CD4-positive, CD25-positive, alpha-beta regulatory T cell (primary cell): ENCODE results near the gene NDUFS8. TPM values are rescaled to one million over a fixed set of nuclear protein-coding genes. Genes with fewer than 3 reads are reported as not detected.

Experiments
- ATAC-seq, 2 donors: fragments of 150-1000 bp; cut with Tn5 transposase; one replicate each; pipeline ENCODE4 v1.10.0; 2021; ENCODE audit warnings: low read depth in 2 of 2, moderate number of reproducible peaks in 2 of 2, moderate library complexity in 1 of 2
- DNase-seq, 3 donors: peaks; one replicate each; pipeline versions ENCODE4 v3.0.0 to v3.0.0-alpha.2; 2012 to 2022; ENCODE audit warnings: mixed read lengths in 1 of 3
- H3K27ac ChIP-seq: one replicate; pipeline ENCODE4 v1.7.0; 2013; ENCODE audit warnings: mild to moderate bottlenecking, low read length; ENCODE audit not compliant: insufficient read depth, poor library complexity, severe bottlenecking
- H3K27me3 ChIP-seq: one replicate; pipeline ENCODE4 v1.7.0; 2013; ENCODE audit warnings: low read length; ENCODE audit not compliant: control insufficient read depth, insufficient read depth
- H3K36me3 ChIP-seq: one replicate; pipeline ENCODE4 v1.7.0; 2013; ENCODE audit warnings: mild to moderate bottlenecking, low read length, moderate library complexity; ENCODE audit not compliant: control insufficient read depth, insufficient read depth
- H3K4me1 ChIP-seq: 2 replicates; pipeline ENCODE4 v1.7.0; 2013; ENCODE audit warnings: mild to moderate bottlenecking, low read length; ENCODE audit not compliant: insufficient read depth, control insufficient read depth, poor library complexity, severe bottlenecking
- H3K4me3 ChIP-seq: one replicate; pipeline ENCODE4 v1.7.0; 2013; ENCODE audit warnings: low read depth, mild to moderate bottlenecking, low read length, moderate library complexity
- H3K9me3 ChIP-seq, 2 experiments: 1 replicate in 1 of 2; 2 replicates in 1 of 2; pipeline ENCODE4 v1.7.0; 2013; ENCODE audit warnings: low read length in 2 of 2, mild to moderate bottlenecking in 1 of 2, moderate library complexity in 1 of 2; ENCODE audit not compliant: control insufficient read depth in 2 of 2
- H3K27ac Mint-ChIP-seq, 3 donors: one replicate each; pipeline ENCODE4 v1.8.0; 2020 to 2022; ENCODE audit warnings: mild to moderate bottlenecking in 3 of 3, mixed read lengths in 3 of 3, moderate library complexity in 2 of 3
- H3K27me3 Mint-ChIP-seq: one replicate; pipeline ENCODE4 v1.8.0; 2022; ENCODE audit warnings: mild to moderate bottlenecking, mixed read lengths
- H3K36me3 Mint-ChIP-seq: one replicate; pipeline ENCODE4 v1.8.0; 2020; ENCODE audit warnings: mixed read lengths
- H3K4me1 Mint-ChIP-seq, 4 donors: one replicate each; pipeline ENCODE4 v1.8.0; 2020 to 2022; ENCODE audit warnings: mixed read lengths in 4 of 4, mild to moderate bottlenecking in 1 of 4
- H3K4me3 Mint-ChIP-seq, 4 donors: one replicate each; pipeline ENCODE4 v1.8.0; 2020 to 2022; ENCODE audit warnings: mild to moderate bottlenecking in 4 of 4, mixed read lengths in 4 of 4, moderate library complexity in 3 of 4
- H3K9me3 Mint-ChIP-seq, 7 donors: one replicate each; pipeline ENCODE4 v1.8.0; 2020 to 2022; ENCODE audit warnings: mixed read lengths in 7 of 7, mild to moderate bottlenecking in 3 of 7, moderate library complexity in 2 of 7
- polyA plus RNA-seq, 4 donors: library from polyadenylated mRNA; unstranded; fragments of 300-500 nt; fragmentation: Illumina TruSeq; gene quantifications; one replicate each; pipeline ENCODE4 v1.2.3, GENCODE V29; 2021
- total RNA-seq: library from RNA; stranded (reverse); gene quantifications from one replicate; pipeline ENCODE4 v1.2.3, GENCODE V29; 2022

The NDUFS8 gene
- total and polyA plus RNA-seq, 5 donors from 2014 or later = 66.6 to 166 (median 145) TPM

DNA sequence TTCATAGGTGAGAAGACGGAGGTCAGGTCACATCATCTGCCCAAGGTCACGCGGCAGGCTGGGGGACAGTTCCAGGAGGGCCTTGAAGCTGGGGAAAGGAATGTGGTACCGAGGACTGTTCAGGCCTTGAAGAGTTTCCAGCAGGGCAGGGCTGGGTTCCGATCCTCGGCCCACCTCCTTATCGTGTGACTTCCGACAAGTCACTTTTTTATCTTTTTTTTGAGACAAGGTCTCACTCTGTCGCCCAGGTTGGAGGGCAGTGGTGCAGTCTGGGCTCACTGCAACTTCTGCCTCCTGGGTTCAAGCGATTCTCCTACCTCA, 623 bp downstream of the NDUFS8 start:
- peaks cover 0 to 31% (median 10%) of the 10 kb centered on the region in 4 donors for H3K4me1 Mint-ChIP-seq
- peak overlapping the region; percentile 90 to 98 (median 95) for H3K27ac Mint-ChIP-seq
- H3K27me3 ChIP-seq = no peaks in the 10 kb centered on the region
- peak overlapping the region; percentile 95 to 99 (median 96) for H3K4me3 Mint-ChIP-seq
- peaks cover 6% of the 10 kb centered on the region for H3K27me3 Mint-ChIP-seq
- H3K9me3 Mint-ChIP-seq = peaks cover 0 to 2% (median 0%) of the 10 kb centered on the region in 7 donors
- ATAC-seq (no peak), DNase-seq (peak in 1 of 3 donors; percentile 59)
- peak overlapping the region; percentile 80 for H3K4me3 ChIP-seq
- peak overlapping the region; percentile 80 for H3K27ac ChIP-seq
- peaks cover 5% of the 10 kb centered on the region for H3K36me3 ChIP-seq
- H3K4me1 ChIP-seq = peaks cover 23% of the 10 kb centered on the region
- H3K36me3 Mint-ChIP-seq = peaks cover 4% of the 10 kb centered on the region
- H3K9me3 ChIP-seq = no peaks in the 10 kb centered on the region

DNA sequence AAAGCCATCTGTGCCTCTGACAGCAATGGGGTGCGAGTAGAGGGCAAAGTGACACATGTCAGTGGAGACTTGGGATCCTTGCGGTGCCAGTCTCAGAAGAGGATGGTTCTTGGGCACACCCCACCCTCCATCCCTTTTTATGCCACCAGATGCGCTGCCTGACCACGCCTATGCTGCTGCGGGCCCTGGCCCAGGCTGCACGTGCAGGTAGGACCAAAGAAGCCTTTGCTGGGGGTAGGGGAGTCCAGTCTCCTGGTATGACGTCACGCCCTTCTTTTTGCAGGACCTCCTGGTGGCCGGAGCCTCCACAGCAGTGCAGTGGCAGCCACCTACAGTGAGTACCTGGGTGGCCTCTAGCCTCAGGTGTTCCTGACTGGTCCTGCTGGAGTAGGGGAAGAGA, 1.5 kb downstream of the NDUFS8 start:
- Mint-ChIP-seq H3K4me1 (peaks cover 0 to 36% (median 12%) of the 10 kb centered on the region in 4 donors), H3K27ac (peak overlapping the region; percentile 90 to 98 (median 95)), H3K36me3 (peaks cover 4% of the 10 kb centered on the region), H3K27me3 (peaks cover 6% of the 10 kb centered on the region), H3K4me3 (peak overlapping the region; percentile 95 to 99 (median 96)), H3K9me3 (peaks cover 0 to 2% (median 0%) of the 10 kb centered on the region in 7 donors)
- H3K9me3 ChIP-seq = no peaks in the 10 kb centered on the region
- peaks cover 5% of the 10 kb centered on the region for H3K36me3 ChIP-seq
- DNase-seq = no peak
- H3K4me3 ChIP-seq = no peak overlapping the region
- peaks cover 32% of the 10 kb centered on the region for H3K4me1 ChIP-seq
- H3K27ac ChIP-seq = no peak overlapping the region
- H3K27me3 ChIP-seq = no peaks in the 10 kb centered on the region
- ATAC-seq = no peak

- no peak for DNase-seq
- Mint-ChIP-seq H3K27ac (no peak overlapping the region), H3K36me3 (peaks cover 4% of the 10 kb centered on the region), H3K4me1 (peaks cover 0 to 48% (median 17%) of the 10 kb centered on the region in 4 donors), H3K4me3 (peak overlapping the region in 1 of 4 donors; percentile 40), H3K27me3 (peaks cover 6% of the 10 kb centered on the region), H3K9me3 (peaks cover 0 to 2% (median 0%) of the 10 kb centered on the region in 7 donors)
- no peak for ATAC-seq
- Histone ChIP-seq H3K9me3 (no peaks in the 10 kb centered on the region), H3K4me1 (peaks cover 44% of the 10 kb centered on the region), H3K27ac (no peak overlapping the region), H3K4me3 (no peak overlapping the region), H3K27me3 (no peaks in the 10 kb centered on the region), H3K36me3 (peaks cover 5% of the 10 kb centered on the region)
These were observed 2.7 kb downstream of the NDUFS8 start for GRCh38 chr11:68032997-68033707.

DNA sequence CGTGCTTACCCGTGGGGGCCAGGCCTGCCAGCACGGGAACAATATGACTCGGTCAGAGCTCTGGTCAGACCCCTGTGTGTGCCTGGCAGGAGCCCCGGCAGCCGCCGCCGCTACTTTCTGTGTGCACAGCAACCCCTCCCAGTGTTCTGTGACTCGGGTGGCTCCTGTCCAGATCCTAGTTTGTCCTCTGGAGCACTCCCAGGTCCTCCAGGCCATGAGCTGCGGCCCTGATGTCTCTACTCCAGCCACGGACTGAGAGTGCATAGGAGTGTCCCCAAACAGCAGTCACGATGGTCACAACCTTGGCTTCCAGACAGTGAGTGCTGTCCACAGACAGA, 3.2 kb downstream of the NDUFS8 start:
- H3K27me3 Mint-ChIP-seq = peaks cover 6% of the 10 kb centered on the region
- H3K9me3 Mint-ChIP-seq = peaks cover 0 to 2% (median 0%) of the 10 kb centered on the region in 7 donors
- H3K9me3 ChIP-seq = no peaks in the 10 kb centered on the region
- no peak overlapping the region for H3K4me3 ChIP-seq
- peaks cover 0 to 48% (median 17%) of the 10 kb centered on the region in 4 donors for H3K4me1 Mint-ChIP-seq
- peak overlapping the region in 3 of 4 donors; percentile 28 to 40 (median 35) for H3K4me3 Mint-ChIP-seq
- H3K27ac ChIP-seq = no peak overlapping the region
- no peak for ATAC-seq
- peaks cover 4% of the 10 kb centered on the region for H3K36me3 Mint-ChIP-seq
- peaks cover 5% of the 10 kb centered on the region for H3K36me3 ChIP-seq
- H3K27me3 ChIP-seq = no peaks in the 10 kb centered on the region
- DNase-seq = no peak
- H3K4me1 ChIP-seq = peaks cover 49% of the 10 kb centered on the region
- H3K27ac Mint-ChIP-seq = peak overlapping the region in 1 of 3 donors; percentile 25

GRCh38 chr11:68035266-68035876, 4.9 kb downstream of the NDUFS8 start:
- H3K9me3 ChIP-seq = no peaks in the 10 kb centered on the region
- H3K27ac ChIP-seq = no peak overlapping the region
- peak overlapping the region in 1 of 3 donors; percentile 7 for H3K27ac Mint-ChIP-seq
- ATAC-seq (no peak), DNase-seq (no peak)
- H3K4me3 ChIP-seq = no peak overlapping the region
- peaks cover 1% of the 10 kb centered on the region for H3K27me3 Mint-ChIP-seq
- peaks cover 5% of the 10 kb centered on the region for H3K36me3 ChIP-seq
- no peaks in the 10 kb centered on the region for H3K9me3 Mint-ChIP-seq
- H3K4me3 Mint-ChIP-seq = peak overlapping the region in 3 of 4 donors; percentile 8 to 58 (median 35)
- H3K27me3 ChIP-seq = no peaks in the 10 kb centered on the region
- peaks cover 0 to 44% (median 15%) of the 10 kb centered on the region in 4 donors for H3K4me1 Mint-ChIP-seq
- peaks cover 57% of the 10 kb centered on the region for H3K4me1 ChIP-seq
- peaks cover 4% of the 10 kb centered on the region for H3K36me3 Mint-ChIP-seq

DNA sequence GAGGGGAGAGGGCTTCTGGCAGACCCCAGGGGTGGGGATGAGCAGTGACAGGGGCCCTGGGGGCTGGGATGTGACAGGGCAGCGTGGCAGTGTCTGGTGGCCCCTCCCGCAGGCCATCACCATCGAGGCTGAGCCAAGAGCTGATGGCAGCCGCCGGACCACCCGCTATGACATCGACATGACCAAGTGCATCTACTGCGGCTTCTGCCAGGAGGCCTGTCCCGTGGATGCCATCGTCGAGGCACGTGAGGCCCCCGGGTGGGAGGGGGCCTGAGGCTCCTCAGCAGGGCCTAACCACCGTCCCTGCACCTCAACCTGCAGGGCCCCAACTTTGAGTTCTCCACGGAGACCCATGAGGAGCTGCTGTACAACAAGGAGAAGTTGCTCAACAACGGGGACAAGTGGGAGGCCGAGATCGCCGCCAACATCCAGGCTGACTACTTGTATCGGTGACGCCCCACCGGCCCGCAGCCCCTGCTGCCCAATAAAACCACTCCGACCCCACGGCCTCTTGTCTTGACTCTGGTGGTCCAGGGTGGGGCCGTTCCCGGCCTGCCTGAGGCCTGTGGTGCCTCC, 5.7 kb downstream of the NDUFS8 start:
- Mint-ChIP-seq H3K27ac (no peak overlapping the region), H3K9me3 (no peaks in the 10 kb centered on the region), H3K4me1 (peaks cover 0 to 35% (median 12%) of the 10 kb centered on the region in 4 donors), H3K36me3 (peaks cover 4% of the 10 kb centered on the region), H3K27me3 (no peaks in the 10 kb centered on the region), H3K4me3 (peak overlapping the region in 3 of 4 donors; percentile 11 to 86 (median 32))
- peaks cover 5% of the 10 kb centered on the region for H3K36me3 ChIP-seq
- H3K27me3 ChIP-seq = no peaks in the 10 kb centered on the region
- peaks cover 60% of the 10 kb centered on the region for H3K4me1 ChIP-seq
- no peaks in the 10 kb centered on the region for H3K9me3 ChIP-seq
- DNase-seq = no peak
- H3K4me3 ChIP-seq = no peak overlapping the region
- H3K27ac ChIP-seq = peak overlapping the region; percentile 67
- ATAC-seq = no peak

DNA sequence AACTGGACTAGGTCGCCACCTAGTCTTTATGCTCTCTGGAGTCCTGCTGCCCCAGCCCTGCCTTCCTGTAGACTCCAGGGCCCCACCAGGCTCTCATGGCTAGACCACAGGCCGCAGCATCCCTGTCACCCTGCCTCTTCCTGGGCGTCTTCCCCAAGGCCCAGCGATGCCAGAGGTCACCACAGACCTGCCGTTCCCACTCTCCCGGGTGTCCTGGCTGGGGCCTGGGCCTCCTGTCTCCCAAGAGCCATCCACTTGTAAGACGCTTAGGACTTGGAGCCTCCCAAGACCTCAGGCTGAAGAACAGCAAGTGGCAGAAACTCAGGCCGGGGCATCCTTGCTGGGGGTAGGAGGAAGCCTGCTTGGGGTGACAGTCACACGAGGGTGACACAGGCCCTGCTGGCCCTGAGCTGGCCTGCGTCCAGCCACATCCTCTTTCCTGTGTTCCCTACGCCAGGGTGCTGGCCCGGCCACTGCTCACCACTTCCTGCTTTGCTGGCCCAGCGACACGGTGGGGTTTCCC, 6.3 kb downstream of the NDUFS8 start:
- H3K4me3 ChIP-seq = no peak overlapping the region
- Mint-ChIP-seq H3K4me3 (peak overlapping the region; percentile 72 to 89 (median 80)), H3K9me3 (no peaks in the 10 kb centered on the region), H3K27me3 (no peaks in the 10 kb centered on the region), H3K4me1 (peaks cover 0 to 33% (median 11%) of the 10 kb centered on the region in 4 donors), H3K36me3 (peaks cover under 1% of the 10 kb centered on the region), H3K27ac (peak overlapping the region; percentile 89 to 97 (median 89))
- DNase-seq (peak in 1 of 3 donors; percentile 60), ATAC-seq (peak; percentile 22 to 41)
- peak overlapping the region; percentile 67 for H3K27ac ChIP-seq
- H3K4me1 ChIP-seq = peaks cover 60% of the 10 kb centered on the region
- peaks cover 5% of the 10 kb centered on the region for H3K36me3 ChIP-seq
- no peaks in the 10 kb centered on the region for H3K9me3 ChIP-seq
- H3K27me3 ChIP-seq = no peaks in the 10 kb centered on the region
